Lung (tissue), 12 donors: ENCODE data around the gene GRID1. TPM values are rescaled to one million over a fixed set of nuclear protein-coding genes. Genes with fewer than 3 reads are reported as not detected.

Experiments
- ATAC-seq: fragments of 200-7000 bp; cut with Tn5 transposase; one replicate; pipeline ENCODE4 v1.9.1; 2020; ENCODE audit warnings: moderate number of reproducible peaks; ENCODE audit not compliant: insufficient read depth, low FRiP score
- DNase-seq, 3 donors: peaks; one replicate each; pipeline ENCODE4 v3.0.0-alpha.2; 2013 to 2017
- H3K27ac ChIP-seq, 2 donors: one replicate each; pipeline ENCODE4 v1.5.1; 2013; ENCODE audit warnings: mild to moderate bottlenecking in 2 of 2, moderate library complexity in 2 of 2, control low read depth in 1 of 2, inconsistent platforms in 1 of 2, low read depth in 1 of 2, low read length in 1 of 2
- H3K27me3 ChIP-seq, 3 donors: one replicate each; pipeline ENCODE4 v1.5.1; 2013; ENCODE audit warnings: low read length in 2 of 3; ENCODE audit not compliant: control insufficient read depth in 3 of 3, insufficient read depth in 3 of 3
- H3K36me3 ChIP-seq, 4 donors: one replicate each; pipeline ENCODE4 v1.5.1; 2013; ENCODE audit warnings: low read length in 4 of 4, mild to moderate bottlenecking in 1 of 4, moderate library complexity in 1 of 4; ENCODE audit not compliant: control insufficient read depth in 4 of 4, insufficient read depth in 4 of 4
- H3K4me1 ChIP-seq, 5 donors: one replicate each; pipeline ENCODE4 v1.5.1; 2013; ENCODE audit warnings: low read length in 5 of 5, mild to moderate bottlenecking in 2 of 5, moderate library complexity in 1 of 5; ENCODE audit not compliant: control insufficient read depth in 5 of 5, insufficient read depth in 5 of 5
- H3K4me3 ChIP-seq: one replicate; pipeline ENCODE4 v1.5.1; 2013; ENCODE audit warnings: mild to moderate bottlenecking, control low read depth, moderate library complexity
- H3K9ac ChIP-seq, 2 donors: one replicate each; pipeline ENCODE4 v1.5.1; 2013; ENCODE audit warnings: low read length in 2 of 2, control low read depth in 1 of 2; ENCODE audit not compliant: insufficient read depth in 1 of 2
- H3K9me3 ChIP-seq, 4 donors: one replicate each; pipeline ENCODE4 v1.5.1; 2013; ENCODE audit warnings: low read length in 3 of 4, mild to moderate bottlenecking in 1 of 4, moderate library complexity in 1 of 4; ENCODE audit not compliant: control insufficient read depth in 4 of 4, insufficient read depth in 3 of 4
- CTCF ChIP-seq: IDR thresholded peaks from 2 replicates; pipeline ENCODE4 v1.5.1; 2012; ENCODE audit warnings: mild to moderate bottlenecking; ENCODE audit errors: control extremely low read depth, extremely low read depth
- WGBS, 2 donors: extraction: QIAGEN DNeasy Blood & Tissue Kit; methylation state at CpG; one replicate each; pipeline ENCODE4 v1.1.7; 2013; 5-methylcytosine and 5-hydroxymethylcytosine counted together
- polyA plus RNA-seq, 2 donors: library from polyadenylated mRNA; stranded (reverse); fragments of 200-250 nt; gene quantifications; one replicate each; pipeline ENCODE4 v1.2.1, GENCODE V29; 2013
- total RNA-seq, 2 donors: library from RNA; depleted of rRNA in 1 of 2; stranded (reverse); fragments of >200 nt in 1 of 2; gene quantifications; one replicate each; pipeline ENCODE4 v1.2.1, GENCODE V29; 2014 to 2021
- donor health status: control.
- donor health status: control.
- donor health status: Bipolar disorder and iron deficiency.
- donor health status: healthy.
- donor health status: DM: yes; HTN: yes; CAD: no.

GRID1 gene
- total and polyA plus RNA-seq, 4 donors = 1.1 to 3.6 (median 2.2) TPM

- Histone ChIP-seq H3K27ac (no peak overlapping the region), H3K4me1 (no peaks in the 10 kb centered on the region), H3K9me3 (no peaks in the 10 kb centered on the region), H3K27me3 (peaks cover 0 to 2% (median 0%) of the 10 kb centered on the region in 3 donors), H3K36me3 (no peaks in the 10 kb centered on the region), H3K9ac (no peak overlapping the region), H3K4me3 (no peak overlapping the region)
- WGBS, 2 donors = 66 to 69% methylated on average over 12 of the region's 12 CpGs
- ATAC-seq (no peak), DNase-seq (no peak)
- TF ChIP-seq CTCF = no peak
Measured at GRCh38 chr10:86291616-86292340, 74.8 kb downstream of the GRID1 start.

- Histone ChIP-seq H3K4me3 (no peak overlapping the region), H3K4me1 (no peaks in the 10 kb centered on the region), H3K27me3 (no peaks in the 10 kb centered on the region), H3K9ac (no peak overlapping the region), H3K9me3 (no peaks in the 10 kb centered on the region), H3K27ac (no peak overlapping the region), H3K36me3 (no peaks in the 10 kb centered on the region)
- no peak for ATAC-seq
- no peak for DNase-seq
- 76 to 78% methylated on average over 9 of the region's 9 CpGs for WGBS, 2 donors
- no peak for TF ChIP-seq CTCF
Measured at GRCh38 chr10:86290933-86291615, 75.5 kb downstream of the GRID1 start.

GRCh38 chr10:86289577-86289868, 77.1 kb downstream of the GRID1 start:
- no peak for TF ChIP-seq CTCF
- Histone ChIP-seq H3K9ac (no peak overlapping the region), H3K4me3 (no peak overlapping the region), H3K9me3 (no peaks in the 10 kb centered on the region), H3K36me3 (no peaks in the 10 kb centered on the region), H3K27me3 (no peaks in the 10 kb centered on the region), H3K4me1 (no peaks in the 10 kb centered on the region), H3K27ac (no peak overlapping the region)
- 47 to 66% methylated on average over 2 of the region's 2 CpGs for WGBS, 2 donors
- ATAC-seq (no peak), DNase-seq (no peak)
